Activated CD4-positive, alpha-beta T cell treated with anti-CD3 and anti-CD28 coated beads, Interleukin-10, Interleukin-2, amounts not matched to agents 100 ng/mL and 50 ng/mL, durations not matched to agents 16 hours and 8 hours (primary cell): ENCODE results near the gene EOLA2.
"Not testable (repeated sequence)": the region's sequence is repeated elsewhere in the genome, so short reads cannot be mapped to it uniquely, and the experiment has no call there.

Source experiments
- DNase-seq: peaks from one replicate; pipeline ENCODE4 v3.0.0-alpha.2; 2020

EOLA2 gene

DNA sequence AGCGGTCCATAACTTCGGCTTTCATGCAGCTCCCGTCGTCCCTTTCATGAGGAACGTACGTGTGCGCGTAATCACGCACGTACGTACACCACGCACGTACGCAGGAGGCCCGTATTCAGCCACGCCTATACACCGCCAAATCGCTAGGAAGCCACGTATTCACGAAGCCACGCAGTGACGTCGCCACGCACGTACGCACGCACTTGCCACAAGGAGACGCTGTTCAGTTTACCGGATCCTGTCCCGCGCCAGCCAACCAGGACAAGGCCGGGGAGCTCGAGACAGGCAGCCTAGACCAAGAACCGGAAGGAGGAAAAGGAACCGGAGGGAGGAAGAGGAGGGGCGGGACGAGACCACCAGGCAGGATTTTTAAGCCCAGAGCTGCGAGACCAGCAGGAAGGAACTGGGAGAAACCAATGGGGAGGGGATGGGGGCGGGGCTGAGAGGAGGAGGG lies at the start of gene EOLA2:
TSS of gene EOLA2 (minus strand) at position 65 of the 454 bp plus-strand sequence. CDS start 4,617 bp downstream, outside the sequence.
- peak; percentile 95 for DNase-seq

DNA sequence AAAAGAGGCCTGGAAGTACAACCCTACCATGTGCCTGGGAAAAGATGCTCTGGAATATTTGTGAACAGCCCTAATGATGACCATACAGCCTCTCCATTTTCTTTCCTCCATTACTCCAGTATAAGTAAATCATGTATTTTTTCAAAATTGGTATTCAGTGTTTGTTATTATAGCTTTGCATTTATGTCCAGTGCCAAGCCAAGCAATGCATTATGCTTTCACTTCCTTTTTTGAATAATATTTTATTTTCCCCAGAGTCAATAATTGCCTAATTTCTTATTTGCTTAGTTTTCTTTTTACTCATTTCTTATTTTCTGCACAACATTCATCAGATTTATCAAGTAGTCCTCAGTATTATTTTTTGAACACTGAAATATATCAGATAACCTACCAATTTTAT lies 49.3 kb upstream of the EOLA2 start:
- DNase-seq = no peak

DNA sequence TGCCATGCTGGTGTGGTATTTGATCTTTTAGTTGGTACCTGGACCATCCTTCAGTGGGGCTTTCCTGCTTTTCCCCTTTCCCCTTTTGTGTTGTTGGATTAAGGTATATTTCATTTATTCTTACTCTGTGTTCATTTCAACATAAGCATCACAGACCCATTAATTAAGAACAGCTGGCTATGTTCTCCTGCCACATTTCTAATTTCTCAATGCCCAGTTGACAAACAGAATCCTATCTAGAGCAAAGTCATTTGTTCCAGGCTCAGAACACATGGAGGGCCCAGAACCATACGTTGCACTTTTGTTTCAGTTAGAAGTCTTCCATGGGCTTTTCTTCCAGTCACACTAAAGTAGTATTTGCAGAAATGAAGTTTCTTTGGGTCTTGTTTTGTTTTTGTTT lies 46.1 kb upstream of the EOLA2 start:
- no peak for DNase-seq

DNA sequence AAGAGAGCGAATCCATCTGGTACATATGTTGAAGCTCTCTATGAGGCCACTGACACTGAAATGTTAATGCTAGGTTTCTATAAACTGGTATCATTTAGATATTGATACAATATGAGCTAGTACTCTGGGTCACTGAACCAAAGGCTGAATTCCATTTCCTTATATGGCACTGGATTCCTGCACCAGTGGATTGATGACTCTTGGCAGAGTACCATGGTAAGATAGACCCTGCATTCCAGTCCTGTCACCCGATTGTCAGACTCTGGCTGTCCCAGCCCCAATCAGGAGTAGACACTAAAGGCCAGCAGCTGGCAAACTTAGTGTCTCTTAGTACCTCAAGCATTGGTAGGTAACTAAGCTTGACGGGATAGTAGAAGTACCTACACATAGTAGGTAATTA lies 44.0 kb upstream of the EOLA2 start:
- no peak for DNase-seq

DNA sequence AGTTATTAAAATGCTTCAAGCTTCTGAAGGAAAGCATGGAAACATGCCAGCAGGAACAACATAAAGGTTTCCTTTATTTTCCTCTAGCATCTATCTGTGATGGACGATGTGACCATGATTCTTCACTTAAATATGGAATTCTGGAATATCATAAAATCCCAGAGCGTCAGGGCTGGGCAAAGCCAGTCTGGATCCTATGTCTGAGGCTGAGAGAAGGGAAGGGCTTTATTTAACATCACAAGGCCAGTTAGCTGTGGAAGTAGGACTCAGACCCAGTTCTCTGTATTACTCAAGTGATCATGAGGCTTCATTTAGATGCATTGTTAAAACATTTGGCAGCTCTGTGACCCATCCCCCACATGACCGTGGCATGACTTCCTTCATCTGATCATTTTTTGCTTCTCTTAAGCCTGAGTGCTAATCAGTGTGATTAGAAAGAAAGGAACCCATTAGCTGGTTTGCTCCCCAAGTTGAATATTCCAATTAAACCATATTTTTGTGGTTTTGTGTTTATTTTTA lies 40.9 kb upstream of the EOLA2 start:
- no peak for DNase-seq

DNA sequence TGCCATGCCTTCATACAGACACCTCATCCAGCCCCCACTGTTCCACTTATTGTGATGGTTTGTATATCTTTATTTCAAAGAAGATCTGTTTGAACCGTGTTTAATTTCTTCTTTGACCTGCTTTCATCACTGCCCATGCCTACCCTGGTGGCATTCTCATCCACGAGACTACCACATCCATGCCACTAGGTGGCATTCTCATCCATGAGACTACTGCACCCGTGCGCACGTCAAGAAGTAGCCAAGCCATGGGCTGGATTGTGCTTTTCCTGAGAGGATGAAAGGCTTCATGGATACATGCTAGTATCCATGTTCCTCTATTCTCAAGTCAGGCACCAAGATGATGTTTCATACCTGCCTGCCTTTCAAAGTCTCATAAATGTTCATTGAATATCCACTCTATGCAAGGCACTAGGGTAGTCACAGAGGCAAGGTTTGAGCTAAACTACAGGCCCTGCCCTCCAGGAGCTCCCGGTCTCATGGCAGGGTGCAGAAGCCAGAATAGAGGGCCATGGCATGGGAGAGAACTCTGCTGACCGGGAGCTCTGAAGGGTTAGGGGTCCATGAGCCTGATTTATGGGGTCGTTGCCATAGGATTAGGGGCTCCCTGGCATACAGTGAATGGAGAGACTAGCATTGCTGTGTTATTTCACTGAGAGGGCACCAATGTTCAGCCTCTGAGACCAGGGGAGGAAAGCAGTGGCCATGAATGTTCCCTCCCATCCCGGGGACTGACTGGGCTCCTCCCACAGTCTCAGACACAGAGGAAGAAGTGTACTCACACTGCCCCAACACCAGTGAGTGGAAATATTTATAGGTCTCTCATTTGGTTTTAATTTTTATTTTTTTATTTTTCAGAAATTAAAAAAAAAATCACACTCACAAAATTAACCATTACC lies 24.8 kb upstream of the EOLA2 start:
- DNase-seq = peak; percentile 57

DNA sequence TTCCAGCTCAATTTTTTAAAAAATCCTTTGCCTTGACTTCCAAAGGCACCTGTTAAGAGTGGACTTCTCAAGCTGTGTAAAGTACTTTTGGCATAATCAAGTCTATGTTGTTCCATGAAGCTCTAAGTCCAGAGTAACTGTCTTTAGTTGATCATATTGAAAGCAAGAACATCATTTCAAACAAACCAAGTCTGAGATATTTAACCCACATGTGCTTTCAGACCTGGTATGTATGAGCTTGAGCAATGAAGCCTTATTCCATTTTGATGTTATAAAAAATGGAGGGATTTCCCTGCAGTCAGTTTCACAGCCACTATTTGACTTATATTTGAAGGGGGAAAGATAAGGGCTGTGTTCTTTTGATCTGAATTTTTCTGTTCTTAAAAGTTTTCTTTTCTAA lies 23.7 kb upstream of the EOLA2 start:
- no peak for DNase-seq

DNA sequence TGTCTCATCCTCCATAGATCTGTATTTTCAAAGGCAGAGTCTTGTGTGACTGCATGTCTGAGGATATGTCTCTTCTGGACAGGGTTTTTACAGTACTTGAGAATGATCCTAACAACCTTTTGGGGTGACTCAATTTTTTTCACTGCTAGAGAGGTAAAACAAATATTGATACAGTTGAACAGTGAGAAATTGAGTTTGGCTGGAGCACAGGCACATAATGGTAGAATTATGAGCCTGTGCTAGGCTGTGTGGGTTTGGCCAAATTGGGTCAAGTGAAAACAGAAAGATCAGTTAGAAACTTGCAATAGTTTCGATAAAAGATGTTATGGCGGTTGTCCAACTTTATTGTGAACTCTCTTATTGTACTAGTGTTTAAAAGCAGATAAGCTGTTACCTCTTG lies 23.3 kb upstream of the EOLA2 start:
- no peak for DNase-seq

DNA sequence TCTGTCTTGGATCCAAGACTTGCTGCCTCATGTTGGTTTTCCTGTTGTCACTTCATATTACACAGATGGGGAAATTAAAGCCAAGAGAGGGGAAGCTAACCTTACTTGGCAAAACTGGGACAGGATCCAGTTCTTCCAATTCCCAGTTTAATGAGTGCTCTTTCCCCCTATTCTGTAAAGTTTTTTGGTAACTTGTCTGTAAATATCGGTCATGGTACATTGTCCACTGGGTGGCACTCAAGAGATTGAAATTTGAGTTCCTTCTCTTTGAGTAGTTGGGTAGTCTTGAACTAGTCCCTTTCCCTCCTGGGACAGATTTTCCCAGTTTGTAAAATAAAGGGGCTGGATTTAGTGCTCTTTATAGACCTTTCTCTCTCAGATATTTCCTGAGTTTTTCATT lies 12.4 kb upstream of the EOLA2 start:
- DNase-seq = peak; percentile 21

DNA sequence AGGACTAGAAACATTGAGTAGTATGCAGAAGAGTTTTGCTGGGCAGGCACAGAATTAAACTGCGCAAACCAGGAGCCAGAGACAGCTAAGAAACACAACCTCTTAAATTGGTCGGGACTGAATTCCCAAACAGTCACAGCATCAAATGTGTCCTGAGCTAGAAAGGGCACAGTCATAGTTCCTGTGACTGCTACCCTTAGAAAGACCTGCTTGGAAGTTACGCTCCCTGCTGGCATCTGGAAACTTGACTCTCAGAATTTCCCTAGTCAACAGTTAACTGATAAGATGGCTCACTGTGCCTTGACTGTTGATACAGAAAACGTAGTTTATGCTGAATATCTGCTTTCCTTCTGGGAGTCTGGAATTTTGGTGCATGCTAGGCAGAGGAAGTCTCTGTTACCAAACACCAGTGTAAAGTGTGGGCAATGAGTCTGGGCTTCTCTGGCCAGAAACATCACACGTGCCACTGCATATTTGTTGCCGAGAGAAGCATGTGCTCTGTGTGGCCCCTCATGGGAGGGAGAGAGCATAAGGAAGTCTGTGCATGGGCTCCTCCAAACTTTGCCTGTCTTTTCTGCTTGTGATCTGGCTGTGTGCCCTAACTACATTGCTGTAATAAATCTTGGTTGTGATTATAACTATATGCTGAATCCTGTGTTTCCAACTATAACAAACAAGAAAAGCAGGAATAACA lies 11.6 kb upstream of the EOLA2 start:
- no peak for DNase-seq

DNA sequence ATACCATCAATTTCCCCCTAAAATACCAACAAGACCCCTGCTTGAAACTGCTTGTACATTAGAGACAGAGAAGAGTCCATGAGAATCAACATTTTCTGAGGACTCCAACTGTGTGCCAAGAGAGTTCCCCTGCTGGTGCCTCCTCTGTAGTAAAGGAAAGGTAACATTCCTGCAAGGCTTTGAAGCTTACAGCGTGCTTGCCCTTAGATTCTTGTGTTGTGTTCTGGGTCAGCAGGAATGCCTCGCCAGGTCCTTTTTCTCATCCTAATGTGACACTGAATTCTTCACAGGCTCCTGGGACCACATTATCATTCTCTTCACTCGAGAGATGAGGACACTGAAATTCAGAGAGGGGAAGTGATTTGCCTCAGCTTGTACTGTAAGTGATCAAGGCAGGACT lies 9.7 kb upstream of the EOLA2 start:
- no peak for DNase-seq

DNA sequence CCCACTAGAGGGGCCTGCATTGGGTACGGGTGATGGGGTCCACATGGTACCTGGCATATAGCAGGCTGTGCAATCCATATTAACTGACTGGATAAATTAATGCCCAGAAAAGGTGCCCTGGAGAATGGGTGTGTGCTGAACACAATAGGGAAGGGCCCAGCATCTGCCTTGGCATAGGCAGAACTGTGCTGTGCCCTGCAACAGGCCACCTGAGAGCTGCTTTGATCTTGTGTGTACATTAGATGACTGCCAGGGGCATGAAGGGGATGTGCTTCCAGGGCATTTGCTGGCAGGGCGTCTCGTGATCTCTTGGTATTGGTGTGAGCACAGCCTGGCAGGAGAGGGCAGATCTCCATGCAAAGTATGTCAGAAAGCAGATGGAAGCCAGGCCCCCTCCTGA lies 8.6 kb upstream of the EOLA2 start:
- DNase-seq = not testable (repeated sequence)

DNA sequence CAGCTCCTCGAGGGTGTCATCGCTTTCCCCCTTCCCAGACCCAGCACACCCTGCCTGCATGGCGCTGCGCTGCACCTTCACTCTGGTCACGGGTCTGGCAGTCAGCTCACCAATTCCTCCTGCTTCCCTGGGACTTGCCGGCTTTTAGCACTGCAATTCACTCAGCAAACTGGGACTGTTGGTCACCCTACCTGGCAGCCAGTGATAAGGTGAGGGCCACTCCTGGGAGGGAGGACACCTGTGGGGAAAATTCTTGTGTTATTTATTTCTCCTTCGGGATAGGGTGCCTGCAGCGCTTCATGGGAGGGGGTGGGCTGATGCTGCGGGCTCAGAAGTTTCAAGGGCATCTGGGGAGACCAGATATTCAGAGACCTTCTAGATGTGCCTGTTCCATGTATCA lies 7.5 kb upstream of the EOLA2 start:
- DNase-seq = not testable (repeated sequence)

DNA sequence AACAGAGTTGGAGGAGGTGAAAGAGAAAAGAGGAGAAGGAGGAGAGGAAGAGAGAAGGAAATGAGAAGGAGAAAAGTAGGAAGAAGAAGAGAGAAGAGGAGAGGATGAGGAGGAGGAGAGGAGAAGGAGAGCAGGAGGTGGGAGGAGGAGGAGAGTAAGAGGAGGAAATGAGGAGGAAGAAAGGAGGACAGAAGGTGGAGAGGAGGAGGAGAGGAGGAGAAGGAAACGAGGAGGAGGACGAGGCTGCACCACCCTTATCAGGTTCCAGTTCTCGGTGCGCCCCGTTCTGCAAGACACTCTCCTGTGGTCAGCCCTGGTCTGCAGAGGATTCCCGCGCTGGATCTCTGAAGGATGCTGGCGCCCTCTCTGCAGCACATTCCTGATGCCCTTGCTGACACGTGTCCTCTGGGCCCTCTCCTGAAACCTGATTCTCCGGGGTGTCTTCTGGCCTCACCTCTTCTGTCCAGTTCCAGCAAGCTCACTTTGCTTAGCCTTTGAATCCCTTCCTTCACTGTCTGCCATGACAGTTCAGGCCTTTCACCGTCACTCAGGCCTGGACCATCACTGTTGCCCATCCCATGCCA lies 6.9 kb upstream of the EOLA2 start:
- DNase-seq = not testable (repeated sequence)

DNA sequence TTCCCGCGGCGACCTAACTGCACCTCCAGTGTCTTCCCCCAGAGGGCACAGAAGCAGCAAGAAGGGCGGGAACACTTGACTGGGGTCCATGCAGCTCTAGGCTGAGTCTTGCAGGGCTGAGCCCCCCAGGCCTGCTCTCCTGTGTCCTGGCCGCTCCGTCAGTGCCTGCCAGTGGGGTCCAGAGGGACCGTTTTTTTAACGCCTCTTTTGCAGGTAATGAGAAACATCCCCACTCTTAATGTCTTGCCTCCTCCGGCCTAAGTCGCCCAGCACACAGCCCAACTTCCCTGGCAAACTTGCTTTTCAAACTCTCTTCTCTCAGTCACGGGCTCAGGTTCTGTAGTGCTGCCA lies 2.4 kb upstream of the EOLA2 start:
- DNase-seq = not testable (repeated sequence)

DNA sequence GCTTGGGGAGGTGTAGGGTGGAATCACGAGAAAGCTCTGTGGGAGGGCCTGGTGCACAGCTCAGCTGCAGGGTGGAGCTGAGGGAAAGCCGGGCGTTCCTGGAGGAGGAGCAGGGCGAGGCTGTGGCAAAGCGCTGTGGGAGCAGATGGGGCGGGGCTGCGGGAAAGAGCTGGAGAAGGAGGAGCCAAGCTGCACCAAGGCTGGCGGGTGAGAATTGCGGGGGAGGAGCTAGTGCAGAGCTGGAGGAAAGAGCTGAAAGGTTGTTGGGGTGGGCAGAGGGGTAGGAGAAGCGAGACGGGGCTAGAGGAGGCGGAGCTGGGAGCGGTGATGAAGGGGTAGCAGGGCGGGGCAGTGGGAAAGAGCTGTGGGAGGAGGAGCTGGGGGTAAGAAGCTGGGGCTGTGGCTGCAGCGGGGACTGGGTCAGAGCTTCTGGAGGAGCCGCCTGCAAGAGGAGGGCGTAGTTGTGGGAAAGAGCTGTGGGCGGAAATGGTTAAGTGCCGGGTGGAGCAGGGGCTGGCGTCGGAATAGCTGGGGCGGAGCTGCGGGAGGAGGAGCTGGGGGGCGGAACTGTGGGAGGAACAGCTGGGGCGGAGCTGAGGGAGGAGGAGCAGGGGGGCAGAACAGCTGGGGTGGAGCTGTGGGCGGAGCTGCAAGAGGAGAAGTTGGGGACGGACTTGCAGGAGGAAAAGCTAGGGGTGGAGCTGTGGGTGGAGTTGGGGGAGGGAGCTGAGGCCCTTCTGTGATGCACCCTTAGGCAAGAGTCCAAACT lies 1.8 kb upstream of the EOLA2 start:
- DNase-seq = peak; percentile 94

DNA sequence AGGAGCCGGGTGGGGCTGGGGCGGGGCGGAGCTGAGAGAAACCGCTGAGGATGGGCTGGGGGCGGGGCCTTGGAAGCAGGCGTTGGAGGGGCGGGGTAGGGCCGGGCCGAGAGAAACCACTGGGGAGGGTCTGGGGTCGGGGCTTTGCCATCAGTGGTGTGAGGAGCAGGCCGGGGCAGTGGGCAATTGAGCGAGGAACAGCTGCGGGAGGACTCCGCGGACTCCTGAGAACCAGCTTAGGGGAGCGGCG lies 1.3 kb upstream of the EOLA2 start:
- no peak for DNase-seq

DNA sequence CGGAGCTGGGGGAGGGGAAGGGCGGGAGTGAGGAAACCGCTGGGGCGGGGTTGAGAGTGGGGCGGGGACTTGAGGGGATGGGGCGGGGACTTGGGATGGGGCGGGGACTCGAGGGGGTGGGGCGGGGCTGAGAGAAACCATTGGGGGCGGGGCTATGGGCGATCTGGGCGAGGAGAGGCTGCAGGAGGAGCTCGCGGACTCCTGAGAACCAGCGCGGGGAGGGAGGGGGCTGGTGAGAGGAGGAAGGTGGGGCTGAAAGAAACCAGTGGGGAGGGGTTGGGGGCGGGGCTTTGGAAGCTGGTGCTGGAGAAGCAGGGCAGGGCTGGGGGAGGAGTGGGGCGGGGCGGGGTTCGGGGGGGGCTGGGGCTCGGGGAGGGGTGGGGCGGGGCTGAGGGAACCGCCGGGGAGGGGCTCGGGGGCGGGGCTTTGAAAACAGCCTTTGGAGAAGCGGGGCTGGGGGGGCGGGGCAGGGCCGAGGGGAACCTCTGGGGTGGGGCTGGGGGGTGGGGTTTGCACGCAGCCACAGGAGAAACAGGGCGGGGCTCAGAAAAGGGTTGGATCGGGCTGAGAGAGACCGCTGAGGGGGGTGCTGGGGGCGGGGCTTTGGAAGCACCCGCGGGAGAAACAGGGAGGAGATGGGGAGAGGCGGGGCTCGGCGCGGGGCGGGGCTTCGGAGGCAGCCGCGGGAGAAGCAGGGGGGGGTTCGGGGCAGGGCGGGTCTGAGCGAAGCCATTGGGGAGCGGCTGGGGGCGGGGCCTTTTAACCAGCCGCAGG lies 777 bp upstream of the EOLA2 start:
- peak; percentile 91 for DNase-seq

DNA sequence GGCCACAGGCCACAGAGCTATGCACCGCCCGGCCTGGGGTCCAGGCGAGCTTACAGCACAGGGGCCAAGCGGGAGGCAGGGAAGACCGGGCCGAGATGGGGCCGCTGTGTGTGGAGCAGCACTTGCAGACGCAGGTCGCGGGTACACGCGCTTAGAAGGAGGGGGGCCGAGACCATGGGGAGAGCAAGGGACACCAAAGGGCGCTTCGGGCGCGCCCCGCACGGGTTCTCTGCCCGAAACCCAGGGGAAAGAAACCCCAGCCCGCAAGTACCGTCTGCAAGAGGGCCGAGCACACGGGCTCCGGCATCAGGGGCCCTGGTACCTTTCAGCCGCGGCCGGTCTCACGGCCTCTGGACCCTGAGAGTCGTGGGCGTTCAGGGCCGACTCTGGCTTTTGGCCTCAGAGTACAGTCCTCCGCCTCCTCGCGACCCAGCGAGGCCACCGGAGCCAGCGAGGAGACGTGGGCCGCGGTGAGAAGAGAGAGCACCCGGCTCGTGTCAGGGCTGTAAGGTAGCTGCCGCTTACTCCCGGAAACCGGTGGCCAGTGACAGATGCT lies 342 bp downstream of the EOLA2 start:
- no peak for DNase-seq

DNA sequence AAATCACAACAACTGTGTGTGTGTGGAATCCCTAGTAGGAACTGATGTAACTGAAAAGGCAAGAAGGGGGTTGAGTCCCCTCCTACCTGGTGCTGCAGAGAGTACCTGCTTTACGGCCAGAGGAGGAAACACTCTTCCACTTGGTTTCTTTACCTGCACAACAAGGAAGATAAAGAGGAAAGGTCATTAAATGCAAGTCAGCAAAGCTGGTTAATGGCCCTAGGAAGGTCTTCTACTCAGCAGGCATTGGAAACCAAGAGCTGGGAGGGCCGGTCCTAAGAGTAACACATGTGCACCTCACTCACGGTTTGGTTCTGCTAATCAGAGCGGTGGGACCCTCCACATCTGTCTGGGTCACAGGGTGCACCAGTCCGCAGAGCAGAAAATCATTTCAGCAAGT lies 963 bp downstream of the EOLA2 start:
- not testable (repeated sequence) for DNase-seq

DNA sequence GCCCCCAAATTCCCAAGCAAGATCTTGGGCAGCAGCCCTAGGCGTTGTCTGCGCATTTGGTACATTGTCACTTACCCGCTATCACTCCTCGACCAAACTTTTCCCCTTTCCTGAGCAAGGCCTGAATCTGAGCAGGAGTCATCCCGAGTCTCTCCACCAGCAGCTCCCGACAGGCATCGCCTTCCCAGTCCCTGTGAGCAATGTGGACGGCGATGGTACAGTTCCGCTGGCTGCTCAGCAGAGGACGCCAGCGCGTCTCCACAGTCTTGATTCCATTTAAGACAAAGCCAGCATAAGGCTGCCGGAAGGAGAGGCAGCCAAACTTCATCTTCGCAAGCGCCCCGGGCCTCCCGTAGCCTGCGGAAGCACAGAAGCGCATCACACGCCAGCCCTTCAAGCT lies 4.7 kb downstream of the EOLA2 start:
- not testable (repeated sequence) for DNase-seq

DNA sequence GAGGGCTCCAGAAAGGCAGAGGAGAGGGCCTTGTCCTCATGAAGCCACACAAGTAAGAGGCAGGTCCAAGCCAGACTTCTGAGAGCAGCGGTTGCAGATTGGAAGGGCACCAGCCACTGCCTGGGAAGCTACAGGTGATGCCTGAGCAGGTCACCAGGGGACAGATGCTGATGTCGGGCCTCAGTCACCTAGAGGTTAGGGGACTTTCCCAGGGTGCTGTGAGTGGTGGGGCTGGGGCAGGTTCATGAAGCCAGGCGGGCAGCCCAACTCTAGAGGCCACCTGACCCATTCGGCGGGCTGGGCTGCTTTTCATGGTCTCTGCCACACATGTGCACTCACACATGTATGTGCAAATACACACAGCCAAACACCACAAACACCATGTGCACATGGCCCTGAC lies 5.3 kb downstream of the EOLA2 start:
- DNase-seq = not testable (repeated sequence)
